A172 (cell line): ENCODE results near the gene SLC10A7. TPM values are rescaled to one million over a fixed set of nuclear protein-coding genes. Genes with fewer than 3 reads are reported as not detected.

ENCODE experiments used
- DNase-seq: peaks from one replicate; pipeline ENCODE4 v3.0.0-alpha.2; 2015; ENCODE audit warnings: low spot score
- total RNA-seq: library from RNA; depleted of rRNA; stranded (reverse); fragments of >200 nt; shearing (Covaris generic); gene quantifications from 2 replicates; pipeline ENCODE4 v1.2.3, GENCODE V29; 2014

The SLC10A7 gene
- total RNA-seq, 1 experiment from 2014 or later, result 5.7 TPM

DNA sequence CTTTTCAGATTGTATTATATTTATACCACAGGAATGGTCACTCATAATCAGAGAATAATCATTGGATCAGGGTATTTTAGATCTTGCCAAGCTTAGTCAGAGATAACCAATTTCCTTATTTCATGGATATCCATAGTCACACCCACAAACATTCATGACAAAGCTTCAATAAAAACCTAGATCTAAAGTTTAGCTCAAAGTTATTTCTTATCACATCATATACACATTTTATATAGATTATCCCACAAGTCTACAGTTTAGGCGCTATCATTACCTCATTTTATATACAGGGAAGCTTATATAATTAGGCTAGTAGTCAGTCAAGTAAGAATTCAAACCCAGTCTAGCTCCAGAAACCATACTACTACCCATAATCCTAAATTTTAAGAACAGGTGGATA, 82.3 kb downstream of the SLC10A7 start:
- DNase-seq, result no peak

DNA sequence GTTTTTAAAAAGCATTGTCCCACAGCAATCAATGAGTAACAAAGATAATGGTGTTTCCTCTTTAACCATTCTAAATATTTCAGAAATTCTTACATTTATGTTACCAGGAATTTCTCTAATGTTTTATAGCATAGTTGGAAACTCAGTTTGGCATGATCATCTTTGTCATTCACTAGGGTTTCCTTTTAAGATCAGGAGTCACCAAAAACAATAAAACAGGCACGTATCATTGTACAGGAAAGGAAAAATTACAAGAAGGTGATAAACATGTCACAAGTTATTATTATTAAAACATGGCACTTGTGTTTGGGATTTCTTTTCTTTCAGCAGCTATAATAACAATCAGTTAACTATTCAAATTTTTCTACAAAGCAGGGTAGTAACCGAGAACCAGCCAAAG, 84.0 kb downstream of the SLC10A7 start:
- no peak for DNase-seq

GRCh38 chr4:146436423-146437162, 85.1 kb downstream of the SLC10A7 start:
- DNase-seq, result no peak

- no peak for DNase-seq
Observed at GRCh38 chr4:146435962-146436361, 85.8 kb downstream of the SLC10A7 start.

- no peak for DNase-seq
Observed at GRCh38 chr4:146432065-146432464, 89.7 kb downstream of the SLC10A7 start.

DNA sequence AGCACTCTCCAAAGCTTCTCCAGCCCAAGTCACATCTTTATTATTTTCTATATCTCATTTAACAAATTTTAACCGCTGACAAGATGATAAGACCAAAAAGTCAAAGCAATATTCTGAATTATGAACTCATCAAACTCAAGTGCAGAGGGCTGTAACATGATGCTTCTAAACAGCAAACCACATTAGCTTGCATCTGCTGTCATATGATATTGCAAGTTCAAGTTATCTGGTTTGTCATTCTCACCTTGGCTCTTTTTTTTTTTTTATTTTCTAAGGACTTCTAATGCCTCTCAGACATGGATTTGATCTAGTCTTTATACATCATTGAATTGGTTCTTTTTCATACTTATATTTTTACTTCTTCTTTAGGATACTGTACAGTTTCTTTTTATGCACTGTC, 93.4 kb downstream of the SLC10A7 start:
- no peak for DNase-seq

DNA sequence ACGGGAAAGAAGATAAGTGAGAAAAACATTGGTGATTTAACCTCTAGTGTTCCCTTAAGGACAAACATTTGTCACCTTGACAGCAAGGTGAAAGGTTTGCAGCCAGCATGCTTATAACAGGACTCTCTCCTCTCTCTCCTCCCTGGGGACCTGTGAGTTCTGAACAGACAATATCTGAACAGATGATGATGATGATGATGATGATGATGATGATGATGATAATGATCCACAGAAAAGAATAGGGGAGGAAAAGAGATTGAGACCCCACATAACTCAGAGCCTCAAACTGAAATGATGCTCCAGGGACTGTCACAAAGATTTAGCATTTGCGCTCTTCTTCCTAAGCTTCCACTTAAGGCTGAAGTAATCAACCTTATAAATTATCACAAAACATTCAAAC, 103.9 kb downstream of the SLC10A7 start:
- no peak for DNase-seq

DNA sequence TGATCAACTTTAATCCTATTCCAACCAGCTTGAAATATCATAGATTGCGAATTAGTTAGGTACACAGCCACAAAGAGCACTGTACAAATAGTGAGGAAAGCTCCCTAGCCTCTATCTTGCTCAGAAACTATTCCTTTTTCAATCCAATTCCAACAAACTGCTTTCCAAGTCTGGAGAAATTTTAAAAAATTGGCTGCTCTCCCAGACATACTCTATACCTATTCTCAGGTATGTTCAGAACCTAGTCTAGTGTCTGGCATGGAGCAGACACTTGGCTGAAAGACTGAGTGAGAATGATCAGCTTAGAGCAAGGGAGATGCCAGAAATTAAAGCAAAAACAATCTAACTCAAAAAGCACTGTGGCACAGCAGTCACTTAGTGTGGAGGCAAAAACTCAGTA, 105.9 kb downstream of the SLC10A7 start:
- no peak for DNase-seq

- no peak for DNase-seq
Observed at GRCh38 chr4:146407669-146408084, 114.1 kb downstream of the SLC10A7 start.

DNA sequence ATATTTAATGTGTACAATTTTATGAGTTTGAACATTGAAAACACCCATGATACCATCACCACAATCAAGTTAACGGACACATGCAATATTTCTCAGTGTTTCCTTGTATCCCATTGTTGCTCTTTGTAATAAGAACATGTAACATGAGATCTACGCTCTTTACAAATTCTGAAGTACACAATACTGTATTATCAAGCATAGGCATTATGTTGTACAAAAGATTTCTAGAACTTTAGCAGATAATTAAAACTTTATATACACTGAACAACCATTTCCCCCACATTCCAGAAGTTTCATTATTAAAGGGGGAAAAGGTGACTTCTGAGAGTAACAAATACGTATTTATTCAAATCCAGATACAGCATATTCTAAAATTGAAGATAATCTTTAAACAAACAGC, 114.5 kb downstream of the SLC10A7 start:
- DNase-seq, result no peak

- DNase-seq, result no peak
Observed at GRCh38 chr4:146401274-146401673, 120.5 kb downstream of the SLC10A7 start.

DNA sequence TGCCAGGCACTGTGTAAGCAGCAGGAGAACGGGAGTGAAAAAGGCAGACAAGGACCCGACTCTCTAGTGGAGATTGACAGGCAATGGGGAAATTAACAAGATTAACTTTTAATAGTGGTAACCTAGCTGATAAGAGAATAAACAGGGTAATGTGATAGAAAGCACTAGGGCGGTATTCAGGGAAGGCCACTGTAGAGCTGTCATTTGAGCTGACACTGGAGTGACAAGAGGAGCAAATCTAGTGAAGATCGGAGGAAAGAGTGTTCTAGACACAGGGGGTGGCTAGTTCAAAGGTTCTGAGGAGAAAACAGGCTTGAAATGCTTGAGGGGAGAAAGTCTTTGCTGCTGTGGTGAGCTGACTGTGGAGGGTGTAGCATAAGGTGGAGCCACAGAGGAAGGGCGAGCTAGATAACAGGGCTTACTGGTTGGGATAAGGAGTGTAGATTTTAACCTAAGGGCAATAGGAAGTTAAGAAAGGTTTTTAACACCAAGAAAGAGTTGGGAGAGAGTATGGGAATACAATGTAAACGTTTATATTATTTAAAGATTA, 122.8 kb downstream of the SLC10A7 start:
- no peak for DNase-seq

- DNase-seq, result no peak
Observed at GRCh38 chr4:146398404-146398803, 123.3 kb downstream of the SLC10A7 start.

DNA sequence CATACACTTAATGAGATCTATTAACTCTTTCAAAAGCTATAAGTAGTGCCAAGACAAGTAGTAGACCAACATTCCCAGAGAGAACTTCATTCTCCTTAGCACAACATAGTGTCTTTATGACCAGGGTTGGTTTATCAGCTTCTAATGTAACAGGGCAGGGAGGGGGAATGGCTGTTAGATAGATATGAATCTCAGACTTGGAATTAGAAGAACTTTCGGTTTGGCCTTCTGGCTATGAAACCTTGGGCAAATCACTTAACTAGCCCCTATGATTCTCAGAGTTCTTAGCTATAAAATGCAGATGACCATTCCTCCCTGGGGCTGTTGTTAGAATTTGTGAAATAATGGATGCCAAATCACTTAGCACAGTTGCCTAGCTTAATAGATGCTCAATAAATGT, 132.2 kb downstream of the SLC10A7 start:
- DNase-seq, result no peak

- DNase-seq, result no peak
Observed at GRCh38 chr4:146382194-146382593, 139.5 kb downstream of the SLC10A7 start.

DNA sequence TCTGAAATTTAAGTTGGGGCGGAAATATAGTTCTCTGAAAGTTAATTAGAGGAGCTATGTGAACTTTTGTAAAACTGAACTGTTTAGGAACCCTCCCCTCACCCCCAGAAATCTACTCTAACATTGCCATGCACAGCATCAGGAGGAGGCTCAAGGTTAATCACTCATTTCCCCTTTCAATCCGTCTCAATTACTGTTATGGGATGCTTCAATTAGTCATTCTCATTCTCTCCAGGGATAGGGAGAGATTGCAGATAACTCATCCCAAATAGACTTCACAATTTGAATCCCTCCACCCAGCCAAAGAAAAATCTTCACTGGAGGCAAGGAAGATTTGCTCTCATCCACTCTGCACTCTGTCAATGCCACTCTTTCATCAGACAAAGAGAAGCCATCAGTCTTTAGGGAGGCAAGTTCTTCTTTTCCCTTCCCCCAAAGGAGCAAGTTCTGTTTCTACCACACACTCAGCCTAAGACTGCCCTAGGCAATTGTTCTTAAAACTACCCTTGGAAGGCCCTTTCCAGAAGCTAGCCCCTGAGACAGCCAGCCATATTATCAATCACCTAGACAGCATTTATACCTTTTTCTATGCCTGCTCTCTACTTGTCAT, 140.4 kb downstream of the SLC10A7 start:
- DNase-seq, result no peak

GRCh38 chr4:146379744-146380143, 142.0 kb downstream of the SLC10A7 start:
- DNase-seq, result no peak

GRCh38 chr4:146371812-146372211, 149.9 kb downstream of the SLC10A7 start:
- no peak for DNase-seq

GRCh38 chr4:146370841-146371240, 150.9 kb downstream of the SLC10A7 start:
- peak; percentile 1 for DNase-seq

DNA sequence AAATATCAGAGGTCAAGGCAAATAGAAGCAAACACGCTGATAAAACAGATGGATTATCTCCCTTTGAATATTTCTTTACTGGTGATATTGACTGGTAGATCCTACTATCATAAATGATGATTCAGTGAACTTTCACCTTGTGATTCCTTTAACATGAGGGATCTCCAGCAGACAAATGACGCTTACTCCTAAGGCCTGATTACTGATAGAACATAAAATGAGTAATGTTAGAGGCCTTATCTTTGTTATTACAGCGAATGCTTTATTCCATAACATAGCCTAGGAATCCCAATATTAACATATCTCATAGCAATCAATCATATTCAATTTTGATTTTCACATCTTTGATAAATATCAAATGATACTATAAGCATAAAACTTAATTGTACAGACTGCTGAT, 152.3 kb downstream of the SLC10A7 start:
- no peak for DNase-seq

DNA sequence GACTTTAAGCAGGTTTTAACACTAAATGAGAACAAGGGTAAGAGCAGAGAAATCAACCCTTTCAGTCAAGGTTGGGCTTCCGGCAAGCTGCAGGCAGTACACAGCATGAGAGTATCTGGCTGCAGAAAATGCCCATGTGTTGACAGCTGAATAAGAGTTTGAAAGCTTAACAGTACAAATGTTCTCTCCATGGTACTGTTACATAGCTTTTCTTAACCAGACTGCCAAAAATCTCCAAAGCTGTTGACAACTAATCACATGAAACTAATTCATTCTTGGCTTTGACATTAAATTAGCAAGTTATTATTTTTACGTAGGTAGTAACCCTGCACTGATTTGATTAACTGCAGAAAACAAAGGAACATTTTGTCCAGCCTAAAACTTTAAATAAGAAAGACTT, 153.5 kb downstream of the SLC10A7 start:
- DNase-seq, result no peak

GRCh38 chr4:146367347-146367746, 154.4 kb downstream of the SLC10A7 start:
- DNase-seq, result no peak

DNA sequence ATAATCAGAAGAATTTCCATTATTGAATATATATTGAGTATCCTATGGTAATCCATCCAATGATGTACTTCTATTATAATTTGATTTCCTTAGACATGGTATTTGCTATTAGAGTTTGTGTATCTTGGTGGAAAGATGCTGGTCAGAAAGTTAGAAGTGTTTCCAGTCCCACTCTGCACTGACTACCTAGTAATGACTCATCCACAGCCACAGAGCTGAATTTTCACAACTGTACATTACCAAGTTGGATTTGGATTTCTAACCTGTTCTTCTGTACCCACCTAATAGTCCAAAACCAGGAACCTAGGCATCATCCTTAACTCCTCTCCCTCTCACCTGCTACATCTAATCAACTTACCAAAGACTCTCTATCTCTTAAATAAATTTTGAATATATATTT, 162.0 kb downstream of the SLC10A7 start:
- DNase-seq, result no peak
